Smooth muscle cell of the brain vasculature (primary cell): ENCODE results near the gene CCDC158.
"Not testable (repeated sequence)": the region's sequence is repeated elsewhere in the genome, so short reads cannot be mapped to it uniquely, and the experiment has no call there.

Source experiments
- DNase-seq: peaks from one replicate; pipeline ENCODE4 v3.0.0-alpha.2; 2012; ENCODE audit warnings: low read depth, low spot score

The CCDC158 gene

GRCh38 chr4:76373919-76374552 is 46.9 kb downstream of the CCDC158 start:
- DNase-seq, result no peak

GRCh38 chr4:76366737-76367136 is 54.2 kb downstream of the CCDC158 start:
- DNase-seq, result no peak

GRCh38 chr4:76365636-76366035 is 55.3 kb downstream of the CCDC158 start:
- DNase-seq, result no peak

- no peak for DNase-seq
Observed at GRCh38 chr4:76364763-76365162, 56.2 kb downstream of the CCDC158 start.

GRCh38 chr4:76363556-76364290 is 57.2 kb downstream of the CCDC158 start:
- DNase-seq, result no peak

GRCh38 chr4:76361689-76362412 is 59.1 kb downstream of the CCDC158 start:
- DNase-seq, result no peak

GRCh38 chr4:76359881-76360466 is 61.0 kb downstream of the CCDC158 start:
- not testable (repeated sequence) for DNase-seq

- no peak for DNase-seq
Observed at GRCh38 chr4:76357981-76358380, 63.0 kb downstream of the CCDC158 start.

- DNase-seq, result no peak
Observed at GRCh38 chr4:76354517-76355473, 66.1 kb downstream of the CCDC158 start.

- no peak for DNase-seq
Observed at GRCh38 chr4:76342803-76343202, 78.1 kb downstream of the CCDC158 start.

GRCh38 chr4:76342191-76342590 is 78.8 kb downstream of the CCDC158 start:
- no peak for DNase-seq

- no peak for DNase-seq
Observed at GRCh38 chr4:76341063-76341462, 79.9 kb downstream of the CCDC158 start.

GRCh38 chr4:76339364-76339763 is 81.6 kb downstream of the CCDC158 start:
- DNase-seq, result no peak

- no peak for DNase-seq
Observed at GRCh38 chr4:76334885-76335284, 86.1 kb downstream of the CCDC158 start.

- DNase-seq, result no peak
Observed at GRCh38 chr4:76326515-76326914, 94.4 kb downstream of the CCDC158 start.

GRCh38 chr4:76325072-76325471 is 95.9 kb downstream of the CCDC158 start:
- no peak for DNase-seq

- no peak for DNase-seq
Observed at GRCh38 chr4:76322236-76322635, 98.7 kb downstream of the CCDC158 start.

GRCh38 chr4:76316131-76316530 is 104.8 kb downstream of the CCDC158 start:
- no peak for DNase-seq

GRCh38 chr4:76315267-76315918 is 105.5 kb downstream of the CCDC158 start:
- no peak for DNase-seq

- no peak for DNase-seq
Observed at GRCh38 chr4:76313547-76313946, 107.4 kb downstream of the CCDC158 start.

GRCh38 chr4:76312457-76312856 is 108.5 kb downstream of the CCDC158 start:
- DNase-seq, result no peak
